T follicular helper cell (primary cell): ENCODE data around the gene MOV10.

Experiments
- DNase-seq: peaks from one replicate; pipeline ENCODE4 v3.0.0-alpha.2; 2020; ENCODE audit warnings: low read depth

The MOV10 gene

GRCh38 chr1:112698366-112699310 is 24.2 kb downstream of the MOV10 start:
- no peak for DNase-seq

- no peak for DNase-seq
Measured at GRCh38 chr1:112699425-112700144, 25.1 kb downstream of the MOV10 start.

DNA sequence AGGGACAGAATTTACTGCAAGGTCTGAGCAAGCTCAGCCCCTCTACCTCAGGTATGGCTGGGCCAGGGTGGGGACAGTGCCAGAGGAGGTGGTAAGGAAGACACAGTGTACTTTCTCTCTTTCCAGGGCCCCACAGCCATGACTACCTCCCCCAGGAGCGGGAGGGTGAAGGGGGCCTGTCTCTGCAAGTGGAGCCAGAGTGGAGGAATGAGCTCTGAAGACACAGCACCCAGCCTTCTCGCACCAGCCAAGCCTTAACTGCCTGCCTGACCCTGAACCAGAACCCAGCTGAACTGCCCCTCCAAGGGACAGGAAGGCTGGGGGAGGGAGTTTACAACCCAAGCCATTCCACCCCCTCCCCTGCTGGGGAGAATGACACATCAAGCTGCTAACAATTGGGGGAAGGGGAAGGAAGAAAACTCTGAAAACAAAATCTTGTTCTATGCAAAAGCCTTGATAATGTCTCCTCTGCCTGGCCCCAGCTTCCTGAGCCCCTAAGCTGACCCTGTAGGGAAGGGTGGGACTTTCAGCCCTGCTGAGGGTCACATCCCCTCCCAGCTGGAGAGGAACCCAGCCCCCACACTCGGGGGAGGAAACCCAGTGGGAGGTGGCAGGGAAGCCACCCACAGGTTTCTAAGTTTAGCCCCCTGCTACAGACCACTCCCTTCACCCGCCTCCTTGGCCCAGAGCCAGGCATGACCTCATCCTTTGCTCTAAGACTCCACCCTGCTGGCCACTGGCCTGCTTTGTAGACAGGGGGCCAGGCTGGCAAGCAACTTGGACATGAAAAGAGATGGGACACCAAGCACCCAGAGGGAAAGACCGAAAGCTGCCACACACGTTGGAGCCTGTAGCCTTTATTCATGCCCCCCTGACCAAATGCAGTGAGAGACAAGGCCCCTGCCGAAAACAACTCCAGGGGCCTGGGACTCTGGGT is 26.1 kb downstream of the MOV10 start:
- DNase-seq = peak; percentile 40

DNA sequence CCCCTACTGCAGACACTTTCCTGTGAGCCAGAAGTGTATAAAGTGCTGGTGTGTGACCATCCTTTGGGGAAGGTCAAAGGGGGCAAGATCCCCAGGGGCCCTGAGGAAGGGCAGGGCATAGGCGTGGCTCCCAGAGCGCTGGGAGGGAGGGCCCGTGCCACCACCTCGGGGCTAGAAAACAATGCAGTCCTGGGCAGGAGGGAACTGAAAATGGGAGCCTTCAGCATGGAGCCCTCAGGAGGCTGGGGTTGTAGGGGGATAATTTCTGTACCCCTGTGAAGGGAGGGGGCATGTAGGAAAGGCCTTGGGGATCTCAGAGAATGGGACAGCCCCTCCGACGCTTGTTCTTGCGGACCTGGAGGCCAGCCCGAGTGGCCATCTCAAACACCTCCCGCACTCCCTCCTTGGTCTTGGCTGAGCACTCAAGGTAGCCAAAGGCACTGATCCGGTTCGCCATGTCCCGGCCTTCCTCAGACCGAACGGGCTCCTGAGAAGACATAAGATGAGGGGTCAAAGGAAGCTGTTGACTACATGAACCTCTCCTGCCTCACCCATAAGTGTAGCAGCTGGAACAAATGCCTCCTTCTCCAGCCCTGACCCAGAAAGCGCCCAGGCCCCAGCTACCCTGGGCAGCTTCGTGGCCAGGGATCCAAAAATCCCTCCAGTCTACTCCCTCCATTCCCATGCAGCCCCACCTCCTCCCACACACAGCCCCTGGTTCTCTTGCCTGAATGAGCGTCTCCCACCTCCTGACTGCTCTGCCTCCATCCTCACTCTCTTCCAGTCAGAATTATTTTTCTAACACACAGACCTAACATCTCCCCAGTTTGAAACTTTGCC is 27.0 kb downstream of the MOV10 start:
- no peak for DNase-seq

DNA sequence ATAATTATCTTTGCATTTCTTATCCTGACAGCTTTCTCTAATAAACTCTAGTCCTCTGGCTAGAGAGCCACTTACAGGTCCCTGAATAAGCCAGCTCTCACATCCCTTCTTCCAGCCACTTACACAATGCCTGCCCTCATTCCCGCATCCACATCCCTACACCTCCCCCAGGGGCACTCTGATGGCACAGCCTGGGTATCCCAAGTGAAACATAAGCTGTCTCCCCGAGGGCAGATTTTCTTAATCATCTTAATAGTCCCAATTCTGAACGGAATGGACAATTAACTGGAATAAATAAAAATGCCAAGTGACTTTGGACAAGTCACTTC is 27.6 kb downstream of the MOV10 start:
- DNase-seq = no peak

DNA sequence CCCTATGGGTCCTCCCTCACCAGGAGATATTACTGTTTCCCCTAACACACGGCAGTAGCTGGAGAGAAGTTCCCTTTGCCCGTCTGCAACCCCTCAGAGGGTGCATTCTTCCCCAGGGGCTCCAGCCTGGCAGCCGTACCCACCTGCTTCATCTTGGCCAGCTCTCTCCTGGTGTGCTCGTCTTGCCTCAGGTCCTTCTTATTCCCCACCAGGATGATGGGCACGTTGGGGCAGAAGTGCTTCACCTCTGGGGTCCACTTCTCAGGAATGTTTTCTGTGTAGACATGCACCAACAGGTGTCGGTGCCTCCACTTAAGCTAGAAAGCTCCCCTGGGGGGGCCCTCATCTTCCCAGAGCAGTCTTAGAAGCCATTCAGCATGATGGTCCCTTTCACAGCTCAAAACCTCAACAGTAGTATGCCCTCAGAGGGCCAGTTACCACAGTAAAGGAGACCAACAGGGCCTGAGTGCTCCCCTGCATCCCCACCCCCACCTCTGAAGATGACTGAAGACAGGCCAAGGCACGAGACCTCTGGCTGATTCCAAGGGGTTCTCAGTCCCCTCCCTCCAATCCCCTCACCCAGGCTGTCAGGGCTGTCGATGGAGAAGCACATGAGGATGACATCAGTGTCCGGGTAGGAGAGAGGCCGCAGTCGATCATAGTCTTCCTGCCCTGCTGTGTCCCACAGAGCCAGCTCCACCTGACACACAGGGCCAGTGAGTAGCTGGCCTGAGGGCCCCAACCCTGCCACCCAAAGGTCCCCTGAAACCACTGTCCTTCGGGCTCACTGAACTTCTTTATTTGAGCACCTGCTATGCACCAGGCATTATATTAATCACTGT is 28.2 kb downstream of the MOV10 start:
- DNase-seq = no peak

DNA sequence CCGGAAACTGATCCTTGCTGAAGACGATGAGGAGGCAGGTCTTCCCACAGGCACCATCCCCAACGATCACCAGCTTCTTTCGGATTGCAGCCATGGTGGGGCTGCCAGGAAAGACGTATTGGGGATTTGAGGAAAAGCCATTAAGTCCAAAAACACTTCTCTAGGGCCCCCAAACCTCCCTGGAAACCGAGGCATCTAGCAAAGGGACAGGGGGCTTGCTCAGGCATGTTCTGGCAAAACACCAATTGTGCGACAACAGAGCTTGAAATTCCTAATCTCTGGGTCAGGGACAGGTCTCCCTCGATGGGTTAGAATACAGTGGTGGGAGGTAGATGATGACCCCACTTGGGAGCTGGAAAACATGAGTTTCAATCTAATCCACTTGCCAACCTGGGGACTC is 29.2 kb downstream of the MOV10 start:
- DNase-seq = no peak

DNA sequence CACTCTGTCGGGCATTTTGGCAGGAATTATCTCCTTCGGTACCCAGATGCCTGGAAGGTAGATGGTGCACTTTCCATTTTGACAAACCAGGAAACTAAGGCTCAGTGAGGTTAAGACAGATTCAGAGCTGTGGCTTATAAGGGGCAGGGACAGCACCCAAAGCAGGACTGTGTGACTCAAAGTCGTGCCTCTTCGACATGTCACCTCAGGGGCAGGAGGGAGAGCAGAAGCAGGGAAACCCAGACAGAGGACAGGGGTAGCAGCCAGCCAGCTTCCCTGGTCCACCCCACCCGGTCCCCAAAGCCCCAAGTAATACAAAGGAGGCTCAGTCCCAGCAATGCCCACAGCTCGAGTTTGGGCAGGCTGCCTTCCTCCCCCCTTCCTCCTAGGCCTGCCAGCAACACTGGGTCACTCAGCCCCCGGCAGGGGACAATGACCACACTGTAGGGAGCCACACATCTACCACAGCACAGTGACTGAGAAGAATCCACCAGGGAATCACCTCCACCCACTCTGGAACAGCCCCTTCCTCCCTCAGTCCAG is 30.0 kb downstream of the MOV10 start:
- DNase-seq = no peak

- DNase-seq = peak; percentile 22
Measured at GRCh38 chr1:112704934-112705627, 30.6 kb downstream of the MOV10 start.

DNA sequence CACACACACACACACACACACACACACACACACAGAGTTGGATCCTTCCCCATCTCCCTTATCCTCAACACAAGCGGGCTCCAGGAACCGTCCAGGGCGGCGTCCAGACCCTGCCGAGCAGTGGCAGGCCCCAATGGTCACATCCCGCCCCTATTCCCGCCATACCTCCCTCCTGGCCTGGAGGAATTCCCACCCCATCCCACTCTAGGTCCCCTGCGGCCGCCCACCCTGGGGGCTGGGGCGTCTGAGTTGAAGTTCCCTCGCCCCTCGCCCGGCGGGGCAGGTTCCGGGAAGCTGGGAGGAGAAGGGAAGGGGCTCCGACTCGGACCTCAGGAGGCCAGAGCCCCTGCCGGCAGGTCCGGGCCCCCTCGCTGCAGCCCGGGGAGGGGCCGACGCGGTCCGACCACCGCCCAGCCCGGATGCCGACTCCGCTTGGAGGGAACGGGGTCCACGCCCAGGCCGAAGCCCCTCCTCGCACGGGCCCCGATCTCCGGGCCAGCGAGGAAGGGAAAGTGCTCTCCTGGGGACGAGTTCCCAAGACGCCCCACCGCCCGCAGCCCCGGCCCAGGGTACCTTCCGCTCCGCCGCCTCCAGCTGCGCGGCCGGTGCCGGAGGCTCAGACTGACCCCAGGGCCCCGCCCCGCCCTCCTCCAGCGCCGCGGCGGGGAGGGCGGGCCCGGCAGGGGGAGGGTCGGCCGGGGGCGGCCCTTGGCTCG is 32.2 kb downstream of the MOV10 start, which contains the start of gene RHOC:
RHOC (minus strand) TSS at position 623 of the 716 bp plus-strand sequence. CDS start 3,328 bp downstream, outside the sequence.
- DNase-seq = no peak

DNA sequence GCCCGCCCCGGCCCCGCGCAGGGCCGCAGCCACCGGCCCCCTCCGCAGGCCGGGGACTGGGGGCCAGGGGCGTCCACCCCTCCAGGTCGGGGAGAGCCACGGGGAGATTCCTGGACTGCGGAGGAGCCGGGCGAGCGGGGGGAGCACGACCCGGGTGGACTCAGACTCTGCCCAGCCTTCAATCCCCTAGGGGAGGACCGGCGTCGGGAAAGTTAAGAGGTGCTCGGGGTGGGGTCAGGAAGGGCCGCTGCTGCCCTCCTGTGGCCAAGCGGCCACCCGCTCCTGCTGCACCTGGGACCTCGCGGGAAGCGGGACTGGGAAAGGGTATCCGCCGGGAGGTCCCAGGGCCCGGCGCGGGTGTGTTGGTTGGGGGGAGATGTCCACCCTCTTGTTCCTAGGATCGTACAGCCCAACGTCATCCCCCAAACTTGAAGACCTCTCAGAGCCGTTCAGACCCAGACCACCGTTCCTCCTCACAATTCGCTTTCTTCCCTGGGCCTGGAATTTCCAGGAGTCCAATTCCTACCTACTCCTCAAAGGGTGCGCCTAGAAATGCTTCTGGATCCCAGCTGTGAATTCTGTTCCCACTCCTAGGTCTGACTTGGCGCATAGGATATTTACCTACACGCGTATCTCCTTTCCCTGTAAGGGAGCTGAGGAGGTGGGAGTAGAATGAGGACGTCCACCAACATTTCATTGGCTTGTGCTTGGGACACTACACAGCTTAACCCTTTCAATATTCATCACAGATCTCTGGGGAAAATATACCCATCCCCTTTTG is 33.0 kb downstream of the MOV10 start:
- peak; percentile 25 for DNase-seq

DNA sequence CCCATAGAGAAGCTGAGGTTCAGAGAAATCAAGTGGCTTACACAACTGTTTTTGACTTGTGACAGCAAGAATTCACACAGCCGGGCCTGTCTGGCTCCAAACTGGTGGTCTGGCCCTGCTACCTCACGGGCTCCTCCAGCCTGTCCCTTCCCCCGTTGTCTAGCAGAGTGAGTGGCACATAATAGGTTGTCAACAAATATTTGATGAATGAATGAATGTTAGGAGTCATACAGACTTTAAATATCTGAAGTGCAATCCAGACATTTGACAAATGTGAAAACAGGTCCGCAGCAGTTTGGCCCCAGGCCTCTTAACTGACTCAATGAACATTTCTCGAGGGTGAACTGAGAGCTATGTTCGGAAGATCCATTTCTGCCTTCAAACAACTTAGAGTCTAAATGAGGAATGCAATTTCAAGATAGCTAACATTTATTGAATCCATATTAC is 33.6 kb downstream of the MOV10 start:
- DNase-seq = no peak

- DNase-seq = no peak
Measured at GRCh38 chr1:112708489-112708888, 34.0 kb downstream of the MOV10 start.

DNA sequence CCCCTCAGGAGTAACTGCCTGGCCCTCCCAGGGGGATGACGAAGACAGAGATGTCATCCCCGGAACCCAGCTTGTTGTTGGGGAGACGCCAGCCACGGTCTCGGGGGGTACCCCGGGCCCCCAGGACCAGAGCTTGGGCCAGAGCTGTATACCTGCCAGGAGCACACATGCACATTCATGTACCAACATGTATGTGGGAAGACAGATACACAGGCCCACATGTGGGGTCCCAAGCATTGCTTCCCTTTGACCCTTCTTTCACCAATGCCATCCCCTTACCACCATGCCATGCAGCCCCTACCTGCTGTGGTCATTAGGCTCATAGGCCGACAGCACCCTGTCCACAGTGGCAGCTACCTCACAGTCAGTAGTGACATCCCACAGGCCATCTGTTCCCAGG is 35.7 kb downstream of the MOV10 start:
- DNase-seq = no peak

GRCh38 chr1:112710586-112710985 is 36.1 kb downstream of the MOV10 start:
- DNase-seq = no peak

GRCh38 chr1:112711041-112711440 is 36.6 kb downstream of the MOV10 start:
- DNase-seq = no peak

DNA sequence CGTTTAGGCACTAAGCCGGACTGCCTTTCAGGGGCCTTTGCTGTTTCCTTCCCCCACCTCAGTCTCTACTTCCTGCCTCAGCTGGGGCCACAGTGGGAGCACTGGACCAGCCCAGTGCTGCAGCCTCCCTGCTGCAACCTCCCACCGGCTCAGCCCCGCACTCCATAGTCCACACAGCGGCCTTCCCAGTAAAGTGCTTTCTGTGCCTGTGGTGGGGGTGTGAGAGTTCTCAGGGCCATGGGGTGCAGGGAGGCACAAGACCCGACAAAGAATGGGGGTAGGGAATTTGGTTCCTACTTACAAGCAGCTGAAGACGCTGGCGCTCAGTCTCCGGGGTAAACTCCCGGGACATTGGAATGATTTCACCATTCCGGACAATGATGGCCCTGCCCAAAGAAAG is 37.2 kb downstream of the MOV10 start:
- no peak for DNase-seq

DNA sequence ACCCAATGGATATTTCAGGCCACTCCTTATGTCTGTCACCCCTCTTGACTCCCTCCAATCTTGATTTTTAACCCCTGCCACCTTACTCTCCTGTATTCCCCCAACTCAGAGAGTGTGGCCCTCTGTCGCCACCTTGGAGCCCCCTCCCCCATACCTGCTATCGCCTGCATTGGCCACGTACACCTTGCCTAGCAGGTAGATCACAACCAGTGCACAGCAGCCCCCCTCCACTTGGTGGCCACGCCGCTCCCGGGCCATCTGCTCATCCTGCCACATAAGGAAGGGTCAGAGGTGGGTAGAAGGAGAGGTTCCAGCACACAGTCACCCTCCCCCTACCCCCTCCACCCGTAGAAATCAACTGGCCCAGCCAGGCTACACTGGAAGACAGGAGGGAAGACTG is 37.7 kb downstream of the MOV10 start:
- DNase-seq = no peak
